HG02571 (cell line): ENCODE measurements around the gene CCDC78.

Source experiments
- ATAC-seq: cut with Tn5 transposase; IDR thresholded peaks from one replicate; pipeline ENCODE4 v1.9.1; 2021; ENCODE audit warnings: mild to moderate bottlenecking, moderate library complexity; ENCODE audit not compliant: unreplicated experiment

CCDC78 gene

GRCh38 chr16:680967-681745 is 45.1 kb downstream of the CCDC78 start:
- ATAC-seq: no peak

DNA sequence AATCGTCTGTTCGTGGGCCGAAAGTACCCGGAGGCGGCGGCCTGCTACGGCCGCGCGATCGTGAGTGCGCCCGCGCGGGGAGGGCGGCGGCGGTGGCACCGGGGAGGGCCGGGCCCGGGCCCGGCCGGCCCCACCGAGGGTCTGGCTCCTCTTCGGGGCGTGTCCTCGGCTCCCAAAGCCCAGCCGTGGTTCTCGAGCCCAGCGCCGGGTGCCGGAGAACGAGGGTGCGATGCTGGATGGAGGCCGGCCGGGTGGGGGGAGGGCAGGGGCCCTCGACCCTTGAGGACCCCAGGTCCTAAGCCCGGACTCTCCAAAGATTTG is 45.7 kb downstream of the CCDC78 start:
- no peak for ATAC-seq

DNA sequence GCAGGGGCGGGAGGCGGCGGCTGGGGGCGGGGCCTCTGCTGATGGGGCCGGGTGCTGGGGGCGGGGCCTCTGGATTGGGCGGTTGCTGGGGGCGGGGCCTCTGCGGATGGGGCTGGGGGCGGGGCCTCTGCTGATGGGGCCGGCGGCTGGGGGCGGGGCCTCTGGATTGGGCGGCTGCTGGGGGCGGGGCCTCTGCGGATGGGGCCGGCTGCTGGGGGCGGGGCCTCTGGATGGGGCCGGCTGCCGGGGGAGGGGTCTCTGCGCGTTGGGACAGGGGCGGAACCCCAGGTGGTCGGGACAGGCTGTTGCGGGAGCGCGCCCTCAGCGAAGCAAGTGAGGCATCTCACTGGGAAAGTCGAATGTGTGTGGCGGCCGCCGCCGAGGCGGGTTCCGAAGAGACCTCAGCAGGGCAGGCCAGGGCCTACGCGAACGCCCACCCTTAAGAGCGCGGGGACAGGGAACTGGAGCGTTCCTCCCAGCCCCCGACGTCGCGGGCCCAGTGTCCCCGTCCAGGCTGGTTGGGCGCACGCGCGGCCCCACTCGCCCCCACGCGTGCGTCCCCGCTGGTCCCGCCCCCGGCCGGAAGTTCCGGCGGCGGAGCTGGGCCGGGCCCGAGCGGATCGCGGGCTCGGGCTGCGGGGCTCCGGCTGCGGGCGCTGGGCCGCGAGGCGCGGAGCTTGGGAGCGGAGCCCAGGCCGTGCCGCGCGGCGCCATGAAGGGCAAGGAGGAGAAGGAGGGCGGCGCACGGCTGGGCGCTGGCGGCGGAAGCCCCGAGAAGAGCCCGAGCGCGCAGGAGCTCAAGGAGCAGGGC is 46.2 kb downstream of the CCDC78 start, which contains the start of gene STUB1:
TSS of gene STUB1 (plus strand) at position 597 of the 811 bp plus-strand sequence. CDS start at position 713, 116 bp downstream.
- peak; percentile 31 for ATAC-seq

DNA sequence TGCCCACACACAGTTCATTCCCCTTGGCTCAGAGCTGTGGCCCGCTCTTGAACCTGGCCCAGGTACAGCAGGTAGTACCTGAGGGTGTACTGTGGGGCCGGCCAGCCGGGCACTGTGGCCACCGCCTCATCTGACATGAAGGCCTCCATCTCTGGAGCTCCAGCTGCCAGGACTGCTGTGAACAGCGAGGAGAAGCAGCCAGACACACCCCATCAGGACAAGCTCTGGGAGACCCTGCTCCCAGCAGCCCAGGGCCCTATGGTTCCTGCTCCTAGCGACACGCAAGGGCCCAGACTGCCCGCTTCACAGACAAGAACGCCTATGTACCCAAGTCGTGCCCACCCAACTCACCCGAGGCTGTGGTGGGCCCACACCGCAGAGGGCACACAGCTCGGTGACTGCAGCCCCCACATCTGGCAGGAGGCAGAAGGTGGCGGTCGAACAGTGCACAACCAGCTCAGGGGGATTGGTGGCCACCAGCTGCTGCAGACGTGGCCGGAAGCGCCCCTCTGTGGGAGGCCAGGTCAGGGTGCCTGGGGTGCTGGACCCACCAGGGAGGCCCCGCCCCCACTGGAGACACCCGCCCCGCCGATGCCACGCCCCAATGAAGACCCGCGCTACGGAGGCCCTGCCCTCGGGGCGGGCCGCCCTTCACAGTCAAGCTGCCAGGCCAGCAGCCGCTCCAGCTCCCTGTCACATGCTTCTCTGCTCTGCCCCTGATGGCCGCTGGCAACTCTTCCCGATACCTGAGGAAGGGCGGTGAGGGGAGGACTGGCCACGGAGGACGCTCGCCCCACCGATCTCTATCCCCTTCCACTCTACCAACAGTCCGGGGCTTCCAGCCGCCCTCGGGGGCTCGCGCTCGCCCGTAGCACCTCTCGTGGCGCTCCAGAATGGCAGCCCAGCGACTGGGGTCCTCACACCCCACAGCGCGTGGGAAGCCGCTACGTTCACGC is 47.1 kb downstream of the CCDC78 start:
- ATAC-seq: no peak

DNA sequence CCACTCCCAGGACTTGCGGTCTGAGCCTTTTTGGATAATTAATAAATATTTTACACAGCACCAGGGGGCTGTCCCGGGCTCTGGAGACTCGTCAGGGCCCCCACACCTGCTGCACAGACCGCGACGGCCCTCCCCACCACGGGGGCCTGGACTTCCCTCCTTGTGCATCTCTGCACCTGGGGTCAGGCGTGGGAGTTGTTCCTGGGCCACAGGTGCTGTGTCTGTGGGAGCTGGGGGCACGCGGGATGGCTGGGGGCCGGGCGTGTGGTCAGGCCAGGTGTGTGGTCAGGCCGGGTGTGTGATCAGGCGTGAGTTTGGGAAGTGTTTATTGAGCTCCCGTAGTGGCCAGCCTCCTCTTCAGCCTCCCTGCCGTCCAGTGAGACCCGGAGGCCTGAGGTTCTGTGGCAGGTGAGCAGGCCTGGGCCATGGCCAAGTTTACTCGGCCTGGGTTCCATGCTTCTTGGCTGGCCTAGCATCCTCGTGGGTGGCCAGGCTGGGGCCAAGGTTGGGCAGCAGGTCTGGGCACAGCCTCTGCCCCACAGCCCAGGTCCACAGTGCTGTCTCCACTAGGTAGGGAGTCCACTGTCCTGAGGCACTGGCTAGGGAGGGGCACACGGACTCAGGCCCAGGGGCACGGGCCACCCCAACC is 47.9 kb downstream of the CCDC78 start:
- no peak for ATAC-seq

DNA sequence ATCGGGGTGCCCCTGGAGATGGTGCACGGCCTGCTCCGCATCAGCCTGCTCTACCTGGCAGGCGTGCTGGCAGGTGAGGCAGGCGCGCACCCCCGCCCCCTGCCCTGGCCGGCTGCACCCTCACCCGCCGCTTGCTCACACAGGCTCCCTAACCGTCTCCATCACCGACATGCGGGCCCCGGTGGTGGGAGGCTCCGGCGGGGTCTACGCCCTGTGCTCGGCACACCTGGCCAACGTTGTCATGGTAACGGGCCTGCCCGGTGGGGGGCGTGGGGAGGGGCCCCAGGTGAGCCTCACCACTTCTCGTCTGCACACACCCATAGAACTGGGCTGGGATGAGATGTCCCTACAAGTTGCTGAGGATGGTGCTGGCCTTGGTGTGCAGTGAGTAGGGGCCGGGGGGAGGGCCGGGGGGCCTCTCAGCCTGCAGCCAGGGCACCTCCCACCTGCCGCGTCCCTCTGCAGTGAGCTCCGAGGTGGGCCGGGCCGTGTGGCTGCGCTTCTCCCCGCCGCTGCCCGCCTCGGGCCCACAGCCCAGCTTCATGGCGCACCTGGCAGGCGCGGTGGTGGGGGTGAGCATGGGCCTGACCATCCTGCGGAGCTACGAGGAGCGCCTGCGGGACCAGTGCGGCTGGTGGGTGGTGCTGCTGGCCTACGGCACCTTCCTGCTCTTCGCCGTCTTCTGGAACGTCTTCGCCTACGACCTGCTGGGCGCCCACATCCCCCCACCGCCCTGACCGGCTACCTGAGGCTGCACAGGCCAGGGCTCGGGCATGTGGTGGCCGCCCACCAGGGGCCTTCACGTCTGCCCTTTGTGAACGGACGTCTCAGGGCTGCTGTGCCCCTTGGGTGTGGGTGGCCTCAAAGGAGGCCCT is 48.7 kb downstream of the CCDC78 start:
- no peak for ATAC-seq

DNA sequence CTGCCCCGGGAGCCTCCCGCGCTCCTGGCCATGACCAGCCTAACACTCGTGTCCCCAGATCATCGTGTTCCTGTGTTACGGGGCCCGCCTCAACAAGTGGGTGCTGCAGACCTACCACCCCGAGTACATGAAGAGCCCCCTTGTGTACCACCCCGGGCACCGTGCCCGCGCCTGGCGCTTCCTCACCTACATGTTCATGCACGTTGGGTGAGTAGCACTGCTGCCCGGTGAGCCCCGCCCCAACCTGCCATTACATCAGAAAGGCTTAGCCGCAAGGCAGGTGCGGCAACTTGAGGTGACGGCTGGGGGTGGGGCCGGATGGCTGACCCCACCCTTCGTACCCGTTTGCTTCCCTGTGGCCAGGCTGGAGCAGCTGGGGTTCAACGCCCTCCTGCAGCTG is 49.3 kb downstream of the CCDC78 start:
- ATAC-seq: no peak

GRCh38 chr16:676565-676902 is 49.7 kb downstream of the CCDC78 start:
- no peak for ATAC-seq

DNA sequence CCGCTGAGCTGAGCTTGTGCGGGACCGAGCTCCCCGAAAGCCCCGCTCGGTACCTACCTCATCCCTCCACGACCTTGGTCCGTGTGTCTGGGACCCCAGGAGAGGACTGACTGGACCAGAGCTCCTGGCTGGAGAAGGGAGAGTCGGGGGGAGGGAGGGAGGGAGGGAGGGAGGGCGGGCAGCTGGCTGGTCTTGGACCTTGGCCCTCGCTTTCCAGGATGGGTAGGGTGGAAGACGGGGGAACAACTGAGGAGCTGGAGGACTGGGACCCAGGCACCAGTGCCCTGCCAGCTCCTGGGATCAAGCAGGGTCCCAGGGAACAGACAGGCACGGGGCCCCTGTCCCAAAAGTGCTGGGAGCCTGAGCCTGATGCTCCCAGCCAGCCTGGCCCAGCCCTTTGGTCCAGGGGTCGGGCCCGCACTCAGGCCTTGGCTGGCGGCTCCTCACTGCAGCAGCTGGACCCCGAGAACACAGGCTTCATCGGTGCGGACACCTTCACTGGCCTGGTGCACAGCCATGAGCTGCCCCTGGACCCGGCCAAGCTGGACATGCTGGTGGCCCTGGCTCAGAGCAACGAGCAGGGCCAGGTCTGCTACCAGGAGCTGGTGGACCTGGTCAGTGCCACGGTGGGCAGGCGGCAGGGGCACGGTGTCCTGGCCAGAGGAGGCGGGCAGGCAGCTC is 50.2 kb downstream of the CCDC78 start:
- ATAC-seq: no peak

DNA sequence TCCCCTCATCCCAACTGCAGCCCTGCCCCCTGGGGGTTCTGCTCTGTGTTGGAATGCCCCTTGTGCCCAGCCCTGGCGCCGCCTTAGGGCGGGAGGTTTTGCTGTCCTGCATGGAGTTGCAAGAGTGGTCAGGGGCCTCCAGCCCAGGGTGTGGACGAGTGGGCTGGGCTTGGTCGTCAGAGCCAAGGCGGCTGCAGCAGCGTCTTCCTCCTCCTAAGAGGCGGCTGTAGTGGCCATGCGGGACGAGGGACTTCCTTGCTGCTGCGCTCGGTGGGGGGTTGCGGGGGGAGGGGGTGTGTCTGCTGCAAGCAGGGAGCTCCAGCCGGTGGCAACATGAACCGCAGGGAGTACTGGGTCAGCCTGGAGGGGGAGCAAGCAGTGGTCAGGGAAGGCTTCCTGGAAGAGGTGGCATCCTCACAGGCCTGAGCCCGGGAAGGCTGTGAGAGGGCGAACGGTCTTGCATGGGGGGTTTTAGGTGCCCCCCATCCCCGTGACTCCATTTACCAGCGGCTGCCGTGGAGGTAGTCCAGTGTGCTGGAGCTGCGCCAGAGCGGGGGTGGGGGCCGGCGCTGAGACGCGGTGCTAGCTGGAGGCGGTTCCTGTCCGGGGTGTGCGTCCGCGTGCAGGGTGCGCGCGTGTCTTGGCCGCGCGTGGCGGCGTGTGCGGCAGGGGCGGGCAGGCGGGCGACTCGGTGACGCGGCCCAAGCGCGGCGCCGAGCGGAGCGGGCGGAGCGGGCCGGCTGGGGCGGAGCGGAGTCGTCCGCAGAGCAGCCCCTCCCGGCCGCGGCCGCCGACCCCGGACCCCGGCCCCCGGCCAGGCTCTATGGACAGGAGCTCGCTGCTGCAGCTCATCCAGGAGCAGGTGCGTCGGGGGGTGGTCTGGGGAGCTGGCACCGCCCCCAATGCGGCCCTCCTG is 51.0 kb downstream of the CCDC78 start, which contains the start of gene RHBDL1:
TSS of gene RHBDL1 (plus strand) at position 704 of the 916 bp plus-strand sequence. CDS start at position 824, 120 bp downstream.
- no peak for ATAC-seq

DNA sequence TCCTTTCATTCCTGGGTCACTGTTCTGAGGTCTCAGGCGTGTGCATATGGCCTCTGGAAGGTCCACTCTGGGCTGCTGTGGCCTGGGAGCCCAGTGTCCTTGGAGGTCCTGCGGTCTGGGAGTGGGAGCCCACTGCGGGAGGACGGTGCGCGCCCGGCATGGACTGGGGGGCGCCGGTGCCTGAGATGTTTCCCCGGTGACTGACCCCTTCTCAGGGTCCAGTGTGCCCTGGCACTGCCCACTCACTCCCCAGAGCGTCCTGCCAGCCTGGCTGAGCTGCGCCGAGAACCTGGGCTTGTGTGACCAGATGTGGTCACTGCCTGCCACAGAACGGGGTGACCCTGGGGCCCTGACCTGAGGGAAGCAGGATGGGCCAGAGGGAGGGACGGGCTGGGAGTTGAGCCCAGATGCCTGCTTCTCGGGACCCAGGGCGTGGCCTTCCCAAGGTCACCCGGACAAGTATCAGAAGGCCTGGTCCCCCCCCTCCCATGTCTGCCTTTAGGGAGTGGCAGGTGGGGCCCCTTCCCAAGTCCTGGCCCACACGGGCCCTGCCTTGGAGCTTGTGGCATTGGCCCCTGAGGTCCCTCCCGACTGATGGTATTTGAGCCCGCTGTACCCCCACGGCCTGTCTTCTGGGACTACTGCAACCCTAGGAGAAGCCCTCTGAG is 51.9 kb downstream of the CCDC78 start:
- no peak for ATAC-seq

- no peak for ATAC-seq
These were observed 52.7 kb downstream of the CCDC78 start for GRCh38 chr16:673399-673991.

DNA sequence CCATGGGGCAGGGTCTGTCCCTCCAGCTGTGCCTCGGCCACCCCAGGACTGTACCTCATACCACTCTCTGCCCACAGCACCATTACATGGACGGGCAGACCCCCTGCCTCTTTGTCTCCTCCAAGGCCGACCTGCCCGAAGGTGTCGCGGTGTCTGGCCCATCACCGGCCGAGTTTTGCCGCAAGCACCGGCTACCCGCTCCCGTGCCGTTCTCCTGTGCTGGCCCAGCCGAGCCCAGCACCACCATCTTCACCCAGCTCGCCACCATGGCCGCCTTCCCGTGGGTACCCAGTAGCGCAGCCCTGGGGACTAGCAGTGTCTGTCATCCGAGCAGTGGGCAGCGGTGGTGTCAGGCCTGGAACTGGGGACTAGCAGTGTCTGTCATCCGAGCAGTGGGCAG is 53.4 kb downstream of the CCDC78 start:
- ATAC-seq: no peak
